Posterior cingulate gyrus (tissue), 11 donors: ENCODE measurements around the gene GASK1A.
"Not testable (repeated sequence)": the region's sequence is repeated elsewhere in the genome, so short reads cannot be mapped to it uniquely, and the experiment has no call there.

Source experiments
- DNase-seq, 10 donors: peaks; one replicate each; pipeline versions ENCODE4 v3.0.0 to v3.0.0-alpha.2; 2020 to 2021; ENCODE audit warnings: mixed read lengths in 3 of 10
- intact Hi-C: fragments of 100-400 bp; cut with DNase I; formaldehyde crosslinking; loops from one replicate; pipeline ENCODE4 v1.15.1; 2023

GASK1A gene

DNA sequence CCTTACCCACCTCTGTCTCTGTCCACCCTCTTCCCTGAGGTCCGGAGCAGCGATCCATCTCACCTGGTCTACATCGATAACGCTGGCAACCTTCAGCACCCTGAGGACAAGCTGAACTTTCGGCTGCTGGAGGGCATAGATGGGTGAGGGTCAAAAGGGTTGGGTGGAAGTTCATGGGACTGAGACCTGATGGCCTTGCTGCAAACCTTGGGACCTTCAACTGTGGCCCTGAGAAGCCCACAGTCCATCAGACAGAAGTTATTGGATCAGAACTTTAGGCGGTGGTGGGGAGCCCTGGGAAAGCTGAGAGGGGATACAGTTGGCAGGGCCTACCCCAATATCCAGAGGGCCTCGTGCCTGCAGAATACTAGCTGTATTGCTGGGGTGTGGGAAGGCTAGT, 76.3 kb downstream of the GASK1A start:
- intact Hi-C loops: no loop called here
- DNase-seq: no peak

DNA sequence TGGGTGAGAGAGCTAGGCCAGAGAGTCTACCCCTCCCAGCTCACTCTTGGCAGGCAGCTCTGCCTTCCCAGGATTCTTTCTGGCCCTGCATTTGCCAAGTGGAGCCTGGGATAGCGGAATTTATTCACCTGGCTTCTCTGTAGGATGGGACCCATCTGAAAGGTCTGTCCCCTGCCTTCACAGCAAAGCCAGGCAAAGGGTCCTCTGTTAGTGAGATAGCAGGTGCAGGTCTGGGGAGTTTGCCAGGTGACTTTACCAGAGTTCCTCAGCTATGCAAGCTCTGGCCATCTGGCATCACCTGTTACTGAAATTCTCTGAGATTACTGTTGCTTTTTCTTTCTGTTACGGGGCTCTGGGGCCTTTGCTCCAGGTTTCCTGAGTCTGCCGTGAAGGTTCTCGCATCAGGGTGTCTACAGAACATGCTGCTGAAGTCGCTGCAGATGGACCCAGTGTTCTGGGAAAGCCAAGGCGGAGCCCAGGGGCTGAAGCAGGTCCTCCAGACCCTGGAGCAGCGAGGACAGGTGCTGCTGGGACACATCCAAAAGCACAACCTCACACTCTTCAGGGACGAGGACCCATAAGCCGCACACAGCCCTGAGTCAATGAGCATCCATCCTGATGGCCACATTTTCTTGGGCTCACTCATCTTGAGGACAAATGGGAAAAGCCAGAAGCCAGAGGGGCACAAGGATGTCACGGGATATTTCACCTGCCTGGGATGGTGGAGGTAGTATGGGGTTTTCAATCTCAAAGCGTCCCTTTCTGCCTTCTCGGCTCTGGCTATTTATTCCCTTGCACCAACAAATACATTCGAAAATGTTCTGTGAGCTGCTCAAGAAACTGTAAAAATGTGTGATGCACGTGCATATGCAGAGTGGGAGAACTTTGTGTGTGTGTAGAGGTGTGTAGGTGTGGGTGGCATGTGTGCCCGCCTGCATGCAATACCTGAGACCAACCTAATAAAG, 77.0 kb downstream of the GASK1A start:
- no peak for DNase-seq
- intact Hi-C loops: no loop called here

DNA sequence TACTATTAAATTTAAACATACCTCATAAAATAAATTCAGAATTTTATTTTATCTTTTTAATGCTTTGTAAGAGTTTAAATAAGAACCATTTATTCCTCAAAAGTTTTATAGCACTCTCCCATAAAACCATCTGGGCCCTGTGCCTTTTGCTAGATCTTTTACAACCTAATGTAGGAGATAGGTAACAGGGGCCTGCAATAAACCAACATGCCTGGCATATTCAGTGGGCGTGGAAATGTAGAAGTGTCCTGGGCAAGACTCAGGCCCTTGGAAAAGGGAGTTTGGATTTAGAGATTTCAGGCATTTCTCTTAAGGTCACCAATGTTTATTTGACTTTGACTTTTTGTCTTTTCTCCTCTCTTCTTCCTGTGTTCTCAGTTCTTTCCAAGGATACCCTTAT, 80.3 kb downstream of the GASK1A start:
- intact Hi-C loops: no loop called here
- no peak for DNase-seq

DNA sequence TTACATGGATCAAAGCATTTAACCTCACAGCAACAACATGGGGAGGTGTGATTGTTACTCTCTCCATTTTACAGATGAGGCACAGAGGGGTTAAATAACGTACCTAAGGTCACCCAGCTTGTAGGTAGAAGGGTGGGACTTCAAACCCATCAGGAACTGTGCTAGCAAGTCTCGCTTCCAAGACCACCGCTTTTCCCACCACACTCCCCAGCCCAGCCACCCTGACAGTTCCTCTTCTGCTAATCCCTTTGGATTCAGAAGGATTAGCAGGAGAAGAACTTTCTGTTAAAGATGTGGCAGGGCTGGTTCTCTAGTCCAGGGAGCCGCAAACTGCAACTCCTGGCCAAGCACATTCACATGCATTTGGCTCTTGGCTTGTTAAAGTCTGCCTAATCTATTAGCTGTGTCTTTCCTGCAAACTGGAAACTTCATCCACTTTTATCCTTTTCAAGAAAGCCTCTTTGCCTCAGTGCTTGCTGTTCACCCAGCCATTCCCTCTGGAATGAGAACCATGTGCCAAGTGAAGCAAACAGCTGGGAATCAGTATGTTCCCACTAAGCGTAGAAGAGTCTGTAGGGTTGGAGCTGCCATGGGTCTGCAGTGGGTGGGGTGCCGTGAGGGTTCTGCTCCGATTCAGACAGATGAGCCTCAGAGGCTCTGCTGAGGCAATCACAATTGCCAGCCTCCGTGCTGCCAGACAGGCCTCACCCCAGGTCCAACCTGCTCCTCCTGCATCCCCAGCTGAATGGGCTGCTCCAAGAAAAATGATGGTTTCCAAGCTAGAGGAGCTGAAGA, 82.2 kb downstream of the GASK1A start:
- intact Hi-C loops: no loop called here
- DNase-seq: no peak

DNA sequence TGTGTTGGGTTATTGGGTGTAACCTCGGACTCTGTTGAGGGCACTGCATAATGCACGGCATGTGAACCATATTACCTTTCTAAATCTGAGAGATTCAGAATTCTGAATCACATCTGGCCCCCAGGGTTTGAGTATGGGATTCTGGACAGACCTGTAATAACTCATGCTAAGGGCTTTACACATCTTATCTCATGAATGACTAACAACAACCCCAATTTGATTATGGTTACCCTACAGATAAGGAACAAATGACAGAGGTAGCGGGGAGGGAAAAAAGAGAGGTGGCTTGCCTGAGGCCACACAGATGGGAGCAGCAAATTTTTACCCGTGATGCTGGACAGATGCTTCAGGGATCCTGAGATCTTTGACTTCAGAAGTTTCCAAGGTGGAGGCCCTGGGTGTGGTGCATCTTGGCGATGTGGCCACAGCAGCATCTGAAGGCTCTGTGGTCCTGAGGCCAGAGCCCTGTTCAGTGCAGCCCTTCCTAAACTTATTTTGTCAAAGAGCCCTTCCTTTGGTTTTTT, 83.0 kb downstream of the GASK1A start:
- intact Hi-C loops: no loop called here
- DNase-seq: no peak

DNA sequence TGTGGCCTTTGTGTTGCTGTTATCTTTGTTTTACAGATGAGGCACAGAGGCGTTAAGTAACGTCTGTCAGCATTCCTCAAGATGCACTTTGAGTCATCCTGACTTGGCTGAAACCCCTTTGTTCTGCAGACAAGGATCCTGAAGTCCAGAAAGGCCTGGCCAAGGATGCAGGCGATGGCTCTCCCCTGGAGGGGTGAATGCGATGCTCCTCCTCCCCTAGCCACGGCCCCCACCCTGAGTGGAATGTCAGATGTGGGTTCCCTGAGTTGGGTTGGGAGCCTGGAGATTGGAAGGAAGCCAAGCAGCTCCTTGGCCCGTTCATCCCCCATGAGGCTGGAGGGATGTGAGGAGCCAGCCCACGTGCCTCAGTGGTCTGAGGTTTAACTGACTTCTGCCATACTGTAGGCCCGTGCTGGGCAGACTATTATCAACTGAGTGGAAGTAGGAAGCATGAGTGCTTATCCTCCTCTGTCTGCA, 83.5 kb downstream of the GASK1A start:
- intact Hi-C loops: no loop called here
- no peak for DNase-seq

DNA sequence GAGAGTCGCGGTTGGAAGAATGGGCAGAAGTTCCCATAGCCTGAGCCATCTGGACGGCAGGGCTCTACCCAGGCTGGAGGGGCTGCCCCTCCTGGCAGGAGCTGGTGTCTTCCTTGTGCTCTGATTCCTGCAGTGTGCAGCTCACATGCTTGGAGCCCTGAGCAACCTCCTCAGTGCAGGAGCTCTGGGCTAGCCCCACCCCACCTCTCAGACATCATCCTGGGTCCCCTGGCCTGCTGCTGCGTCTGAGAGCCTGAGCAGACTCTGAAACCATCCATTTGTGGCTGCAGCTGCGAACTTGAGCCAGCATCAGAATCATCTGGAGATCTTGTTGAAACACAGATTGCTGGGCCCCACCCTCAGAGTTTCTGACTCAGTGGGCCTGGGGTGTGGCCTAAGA, 84.0 kb downstream of the GASK1A start:
- intact Hi-C loops: no loop called here
- no peak for DNase-seq

DNA sequence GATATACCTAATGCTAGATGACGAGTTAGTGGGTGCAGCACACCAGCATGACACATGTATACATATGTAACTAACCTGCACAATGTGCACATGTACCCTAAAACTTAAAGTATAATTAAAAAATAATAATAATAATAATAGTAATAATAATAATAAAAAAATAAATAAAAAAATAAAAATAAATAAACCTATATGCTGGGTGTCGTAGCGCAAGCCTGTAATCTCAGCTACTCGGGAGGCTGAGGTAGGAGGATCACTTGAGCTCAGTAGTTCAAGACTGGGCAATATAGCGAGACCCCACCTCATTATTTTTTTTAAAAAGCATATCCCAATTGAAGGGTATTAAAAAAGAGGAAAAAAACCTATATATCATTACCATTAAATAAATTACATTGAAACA, 91.6 kb downstream of the GASK1A start:
- DNase-seq, intact Hi-C loops: not testable (repeated sequence)

DNA sequence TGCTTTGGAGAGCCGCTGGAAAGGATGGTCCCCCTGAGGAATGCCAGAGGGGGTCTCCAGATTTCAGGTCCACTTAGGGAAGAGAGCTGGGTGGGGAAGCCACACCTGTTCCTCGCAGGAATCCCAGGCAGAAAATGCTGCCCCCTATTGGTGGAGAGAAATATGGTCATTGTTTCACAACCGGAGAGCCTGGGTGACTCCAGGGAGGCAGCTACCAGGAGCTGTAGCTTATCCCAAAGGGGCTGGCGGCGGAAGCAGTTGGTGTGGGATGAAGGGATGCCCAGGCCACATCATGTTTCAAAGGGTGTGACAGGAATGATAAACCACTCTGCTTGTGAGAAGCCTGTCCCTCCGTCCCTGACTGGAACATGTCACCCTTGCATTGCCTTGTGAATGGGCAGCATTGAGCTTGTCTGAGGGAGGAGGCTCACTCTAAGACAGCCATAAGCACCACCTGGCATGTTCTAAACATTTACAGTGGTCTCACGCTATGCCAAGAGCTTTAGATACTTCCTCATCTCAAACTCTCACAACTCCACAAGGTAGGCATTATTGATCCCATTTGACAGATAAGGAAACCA, 92.3 kb downstream of the GASK1A start:
- intact Hi-C loops: no loop called here
- no peak for DNase-seq

DNA sequence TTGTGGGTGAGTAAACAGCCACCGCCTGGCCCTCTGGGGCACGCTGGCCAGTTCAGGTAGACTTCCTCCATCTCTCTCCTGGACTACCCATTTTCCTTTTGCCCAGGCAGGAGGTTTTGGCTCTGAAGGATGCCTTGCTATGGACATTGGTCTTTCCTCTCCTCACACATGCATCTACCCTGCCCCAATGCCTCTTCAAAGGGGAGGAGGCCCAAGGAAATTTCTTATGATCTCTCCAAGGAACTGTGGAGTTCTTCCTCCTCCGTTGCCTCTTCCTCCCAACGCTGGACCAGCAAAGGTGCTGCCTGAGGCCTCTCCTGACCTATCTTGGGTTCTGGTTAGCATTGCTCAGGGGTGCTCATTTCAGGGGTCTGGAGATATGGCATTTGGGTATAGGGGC, 93.2 kb downstream of the GASK1A start:
- intact Hi-C loops: no loop called here
- no peak for DNase-seq

DNA sequence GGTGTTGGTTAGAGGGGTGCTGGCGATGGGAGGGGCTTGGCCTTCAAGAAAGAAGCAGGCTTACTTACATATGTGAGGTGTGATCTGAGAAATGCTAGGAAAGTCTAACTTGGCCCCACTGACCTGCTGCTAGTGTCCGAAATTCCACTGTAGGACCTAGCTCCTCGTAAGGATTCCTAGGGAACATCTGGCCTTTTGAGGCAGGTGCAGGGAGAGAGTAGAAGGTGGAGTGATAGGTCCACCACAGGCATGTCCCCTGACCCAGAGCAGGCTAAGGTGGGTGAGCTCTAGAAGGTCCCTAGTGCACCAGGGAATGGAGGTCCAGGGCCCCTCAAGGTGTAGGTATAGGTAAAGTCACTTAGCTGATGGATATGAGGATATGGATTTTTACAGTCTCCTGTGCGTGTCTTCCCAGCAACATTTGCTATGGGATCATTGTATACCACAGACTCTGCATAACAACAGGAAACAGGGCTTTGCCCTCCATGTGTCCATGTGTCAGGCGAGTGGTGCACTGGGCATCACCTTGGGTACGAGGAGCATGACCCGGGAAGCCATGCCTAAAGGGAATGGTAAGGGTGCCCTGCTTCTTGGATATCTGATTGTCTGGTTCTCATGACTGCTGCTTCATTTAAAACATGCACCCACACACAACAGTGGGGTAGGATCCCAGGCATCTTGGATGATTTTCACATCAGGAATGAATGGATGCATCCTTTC, 94.2 kb downstream of the GASK1A start:
- intact Hi-C loops: no loop called here
- no peak for DNase-seq

DNA sequence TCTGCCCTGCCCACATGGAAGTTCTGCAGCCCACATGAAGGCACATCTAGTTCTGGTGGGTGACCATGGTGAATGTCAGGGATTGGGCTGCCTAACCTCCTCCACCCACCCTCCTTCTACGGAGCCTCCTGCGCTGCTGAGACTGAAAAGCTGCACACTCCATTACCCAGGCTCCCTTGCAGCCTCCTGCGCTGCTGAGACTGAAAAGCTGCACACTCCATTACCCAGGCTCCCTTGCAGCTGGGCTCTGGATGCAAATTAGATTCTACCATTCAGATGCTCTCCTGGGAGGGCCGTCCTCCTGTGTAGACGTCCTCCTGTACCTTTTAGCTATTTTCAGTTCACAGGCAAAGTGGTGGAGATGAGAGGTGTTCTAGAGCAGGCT, 94.7 kb downstream of the GASK1A start:
- peak in 6 of 10 donors; percentile 35 to 88 (median 72) for DNase-seq
- intact Hi-C loops: no loop called here

DNA sequence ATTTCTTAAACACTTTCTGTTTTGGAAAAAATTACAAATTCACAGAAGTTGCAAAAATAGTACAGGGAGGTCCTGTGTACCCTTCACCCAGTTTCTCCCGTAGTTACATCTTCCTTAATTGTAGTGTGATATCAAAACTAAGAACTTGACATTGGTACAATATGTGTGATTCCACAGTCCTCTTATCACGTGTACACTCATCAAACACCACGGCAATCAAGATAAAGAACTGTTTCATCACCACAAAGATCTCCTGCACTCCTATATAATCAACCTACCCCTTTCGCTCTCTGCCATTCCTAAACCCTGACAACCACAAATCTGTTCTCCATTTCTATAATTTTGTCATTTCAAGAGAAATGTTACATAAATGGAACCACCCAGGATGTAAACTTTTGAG, 95.4 kb downstream of the GASK1A start:
- no peak for DNase-seq
- intact Hi-C loops: no loop called here

DNA sequence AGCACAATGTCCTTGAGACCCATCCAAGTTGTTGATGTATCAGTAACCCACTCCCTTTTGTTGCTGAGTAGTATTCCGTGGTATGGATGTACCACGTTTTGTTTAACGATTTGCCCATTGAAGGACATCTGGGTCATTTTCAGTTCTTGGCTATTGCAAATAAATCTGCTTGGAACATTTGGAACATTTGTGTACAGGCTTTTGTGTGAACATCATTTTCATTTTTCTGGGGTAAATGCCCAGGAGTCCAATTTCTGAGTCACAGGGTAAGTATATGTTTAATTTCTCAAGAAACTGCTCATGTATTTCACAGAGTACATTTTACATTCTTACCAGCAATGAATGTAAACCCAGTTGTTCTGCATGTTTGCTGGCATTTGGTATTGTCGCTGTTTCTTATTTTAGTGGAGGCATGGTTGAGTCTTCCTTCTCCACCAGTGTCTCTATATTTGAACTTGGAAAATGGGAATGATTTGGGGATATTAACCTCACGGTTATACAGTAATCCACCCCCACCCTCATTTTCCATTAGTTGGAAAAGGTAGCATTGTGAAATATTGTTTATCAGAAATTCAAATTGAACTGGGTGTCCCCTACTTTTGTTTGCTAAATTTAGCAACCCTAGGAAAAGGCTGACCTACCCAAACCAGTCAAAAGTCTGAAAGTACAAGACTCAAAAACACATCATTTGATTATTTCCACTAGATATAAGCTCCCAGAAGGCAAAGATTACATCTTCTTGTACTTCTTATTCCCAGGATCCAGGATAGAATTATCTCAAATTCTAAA, 96.0 kb downstream of the GASK1A start:
- intact Hi-C loops: no loop called here
- DNase-seq: no peak

DNA sequence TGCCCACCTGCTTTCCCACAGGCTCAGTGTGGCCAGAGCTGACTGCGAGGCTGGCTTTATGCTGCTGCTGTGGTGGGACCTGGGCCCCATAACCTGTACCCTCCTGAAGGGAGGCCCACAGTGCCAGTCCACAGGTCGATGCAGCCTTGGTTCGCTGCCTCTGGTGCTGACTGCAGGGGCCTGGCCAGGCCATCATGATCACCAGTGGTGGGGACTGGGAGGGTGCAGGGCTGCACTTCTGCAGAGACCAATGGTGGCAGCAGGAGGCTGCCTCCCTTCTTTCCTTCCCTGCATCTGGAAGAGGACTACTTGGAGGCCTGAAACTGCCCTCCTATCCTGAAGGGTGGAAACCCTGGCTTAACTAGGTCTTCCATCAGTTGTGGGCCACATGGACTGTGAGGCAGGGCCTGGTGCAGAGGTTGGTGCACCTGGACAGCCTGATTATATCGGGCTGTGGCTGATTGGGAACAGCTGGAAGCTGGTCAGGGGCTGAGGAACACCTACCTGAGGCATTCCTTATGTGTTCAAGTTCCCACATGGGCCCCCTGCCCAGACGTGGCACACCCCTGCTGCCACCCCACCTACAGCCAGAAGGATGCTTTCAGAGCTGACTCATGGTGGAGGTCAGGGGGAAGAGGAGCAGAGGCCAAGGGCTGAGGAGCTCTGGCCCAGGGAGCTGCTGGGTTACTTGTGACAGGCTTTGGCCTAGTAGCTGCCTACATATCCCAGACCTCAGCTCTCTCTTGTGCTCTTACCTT, 97.0 kb downstream of the GASK1A start:
- intact Hi-C loops: no loop called here
- no peak for DNase-seq

DNA sequence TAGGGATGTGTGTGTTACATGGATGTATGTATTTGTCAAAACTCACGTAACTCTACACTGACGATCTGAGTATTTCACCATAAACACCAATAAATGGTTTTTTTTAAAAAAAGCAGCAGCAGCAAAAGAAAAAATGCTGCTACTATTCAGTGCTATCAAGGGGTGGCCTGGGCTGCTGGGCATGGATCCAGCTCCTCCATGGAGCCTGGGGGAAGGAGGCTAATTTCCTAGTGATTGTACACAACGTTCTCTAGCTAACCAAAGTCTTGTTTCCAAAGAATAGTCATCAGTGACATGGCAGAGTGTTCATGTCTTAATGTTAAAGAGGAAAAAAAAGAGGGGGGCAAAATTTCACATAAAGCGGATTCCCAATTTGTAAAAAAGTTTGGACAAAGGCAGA, 97.7 kb downstream of the GASK1A start:
- intact Hi-C loops: no loop called here
- DNase-seq: no peak

DNA sequence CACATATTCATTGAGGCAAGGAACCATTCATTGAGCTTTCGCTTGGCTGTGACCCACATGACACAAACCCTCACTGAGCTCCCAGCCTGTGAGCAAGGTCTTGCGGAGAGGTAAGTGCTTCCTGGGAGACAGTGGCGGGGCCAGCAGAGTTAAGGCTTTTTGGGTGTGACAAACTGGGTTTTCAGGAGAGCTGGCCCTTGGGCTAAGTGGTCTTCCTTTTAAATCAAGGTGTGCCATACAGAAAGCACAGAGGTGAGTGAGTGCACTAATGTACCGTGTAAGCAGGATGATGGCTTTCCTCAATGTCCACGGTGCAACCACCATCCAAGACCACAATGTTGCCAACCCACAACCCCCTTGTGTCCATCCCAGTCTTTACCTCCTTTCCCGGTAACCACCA, 98.2 kb downstream of the GASK1A start:
- no peak for DNase-seq
- intact Hi-C loops: no loop called here

DNA sequence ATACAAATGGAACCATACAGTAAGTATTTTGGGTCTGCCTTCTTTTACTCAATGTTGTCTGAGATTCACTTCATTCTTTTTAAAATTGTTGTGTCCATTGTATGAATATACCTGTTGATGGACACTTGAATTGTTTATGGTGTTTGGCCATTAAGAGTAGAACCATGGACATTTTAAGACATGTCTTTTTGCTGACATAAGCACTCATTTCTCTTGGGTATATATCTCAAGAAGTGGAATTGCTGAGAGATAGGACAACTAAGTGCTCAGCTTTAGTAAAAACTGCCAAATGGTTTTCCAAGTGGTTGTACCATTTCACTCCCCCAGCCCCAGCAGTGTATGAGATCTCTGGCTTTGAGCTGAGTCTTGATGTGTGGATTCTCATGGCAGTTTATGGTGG, 98.6 kb downstream of the GASK1A start:
- DNase-seq: no peak
- intact Hi-C loops: no loop called here
